ENCODE data around the gene APOBEC4. TPM values are rescaled to one million over a fixed set of nuclear protein-coding genes. Genes with fewer than 3 reads are reported as not detected.

The APOBEC4 gene, protein sequence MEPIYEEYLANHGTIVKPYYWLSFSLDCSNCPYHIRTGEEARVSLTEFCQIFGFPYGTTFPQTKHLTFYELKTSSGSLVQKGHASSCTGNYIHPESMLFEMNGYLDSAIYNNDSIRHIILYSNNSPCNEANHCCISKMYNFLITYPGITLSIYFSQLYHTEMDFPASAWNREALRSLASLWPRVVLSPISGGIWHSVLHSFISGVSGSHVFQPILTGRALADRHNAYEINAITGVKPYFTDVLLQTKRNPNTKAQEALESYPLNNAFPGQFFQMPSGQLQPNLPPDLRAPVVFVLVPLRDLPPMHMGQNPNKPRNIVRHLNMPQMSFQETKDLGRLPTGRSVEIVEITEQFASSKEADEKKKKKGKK
- total RNA-seq (2021; ENCODE audit: unreplicated experiment) (not detected), Bru-seq, nascent RNA (not detected), BruChase-seq, experiment 1, labeled RNA remaining after a 6-hour chase (not detected), BruChase-seq, experiment 2, labeled RNA remaining after a 2-hour chase (not detected)
- not detected in 2 replicates for polyA plus RNA-seq (2012)
- long read RNA-seq = 0 reads

DNA sequence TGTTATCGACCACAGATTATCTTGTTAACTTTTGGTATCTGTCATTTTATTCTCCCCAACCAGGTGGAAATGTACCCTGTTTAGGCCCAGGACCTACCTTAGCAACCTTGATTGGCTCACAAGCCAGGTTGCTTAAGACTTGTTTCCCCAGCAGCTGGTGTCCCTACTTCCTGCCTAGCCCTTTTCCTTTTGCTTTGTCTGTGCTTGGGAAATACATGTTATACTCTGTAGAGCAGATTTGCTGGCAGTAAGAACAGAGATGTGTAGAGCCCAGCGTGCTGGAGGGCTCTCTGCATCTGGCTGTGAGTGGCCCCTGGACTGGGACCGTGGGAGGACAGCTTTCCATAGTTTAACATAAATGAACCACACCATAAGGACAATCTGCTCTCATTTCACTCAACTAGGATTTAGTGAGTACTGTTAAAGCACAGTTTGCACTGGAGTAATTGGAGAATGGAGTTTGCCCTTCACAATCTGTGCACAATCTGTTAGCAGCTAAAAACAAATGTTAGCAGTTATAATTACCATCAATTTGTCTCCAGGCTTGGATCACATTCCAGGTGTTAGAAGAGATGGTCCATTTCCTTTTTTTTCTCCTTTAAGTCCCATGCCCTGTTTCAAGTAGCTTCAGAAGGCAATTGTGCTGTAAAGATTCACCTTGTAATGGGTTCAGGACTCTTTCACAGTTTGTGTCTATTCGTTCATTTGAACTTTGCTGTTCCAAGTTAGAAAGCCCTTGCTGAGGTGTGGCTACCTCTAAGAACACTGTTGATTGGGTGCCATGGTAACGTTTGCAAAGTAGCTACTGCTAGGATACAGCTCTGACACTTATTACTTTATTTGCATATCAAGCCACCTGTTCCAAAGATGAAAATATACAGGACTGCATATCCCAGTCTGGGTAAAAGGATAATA lies at the start of gene APOBEC4:
Gene APOBEC4 (minus strand): TSS at position 770 of the 915 bp plus-strand sequence. CDS start 4,535 bp downstream, outside the sequence.
- no peaks in the 10 kb centered on the region for H3K9me3 ChIP-seq (ENCODE audit: control insufficient read depth in 1 of 2, insufficient read depth in 1 of 2, low read depth in 1 of 2, low read length in 2 of 2)
- CTCF ChIA-PET = interaction anchor here (1.2 to 4.3 kb wide), 2 partner anchors 32 to 262 kb away, joined by 3 to 83 read pairs; no protein-coding TSS in a partner anchor
- no peak for DNase-seq (ENCODE audit: low read depth, low spot score)
- H3K27me3 ChIP-seq (ENCODE audit: insufficient read depth, low read length) = 0 out of 2 replicates have a peak, but pooled peaks cover 5% of the 10 kb centered on the region
- intact Hi-C loops (cut with micrococcal nuclease) = no loop called here
- H3K9me2 ChIP-seq (ENCODE audit: insufficient read depth) = no peaks in the 10 kb centered on the region
- TF ChIP-seq ZNF274 (IDR thresholded peaks at IDR 0.05; ENCODE audit: low read depth, low read length) (no peak), EZH2 (IDR thresholded peaks at IDR 0.05) (no peak), TCF7L2 (IDR thresholded peaks at IDR 0.05; ENCODE audit: borderline replicate concordance, extremely low read depth, insufficient read depth, insufficient read length) (no peak), SRF (IDR thresholded peaks at IDR 0.05; ENCODE audit: low read depth) (no peak), POLR2AphosphoS5 (IDR thresholded peaks at IDR 0.05; ENCODE audit: low read depth, low read length) (no peak), JUND (IDR thresholded peaks at IDR 0.05) (no peak), ZFX (IDR thresholded peaks at IDR 0.05) (no peak), CBX3 (IDR thresholded peaks at IDR 0.05; ENCODE audit: low read depth) (no peak), SP1 (IDR thresholded peaks at IDR 0.05; ENCODE audit: low read depth) (no peak), SIN3A (IDR thresholded peaks at IDR 0.05; ENCODE audit: low read depth) (no peak), CEBPB (IDR thresholded peaks at IDR 0.05; ENCODE audit: low read depth) (no peak)
- TF ChIP-seq, protein P1, sequence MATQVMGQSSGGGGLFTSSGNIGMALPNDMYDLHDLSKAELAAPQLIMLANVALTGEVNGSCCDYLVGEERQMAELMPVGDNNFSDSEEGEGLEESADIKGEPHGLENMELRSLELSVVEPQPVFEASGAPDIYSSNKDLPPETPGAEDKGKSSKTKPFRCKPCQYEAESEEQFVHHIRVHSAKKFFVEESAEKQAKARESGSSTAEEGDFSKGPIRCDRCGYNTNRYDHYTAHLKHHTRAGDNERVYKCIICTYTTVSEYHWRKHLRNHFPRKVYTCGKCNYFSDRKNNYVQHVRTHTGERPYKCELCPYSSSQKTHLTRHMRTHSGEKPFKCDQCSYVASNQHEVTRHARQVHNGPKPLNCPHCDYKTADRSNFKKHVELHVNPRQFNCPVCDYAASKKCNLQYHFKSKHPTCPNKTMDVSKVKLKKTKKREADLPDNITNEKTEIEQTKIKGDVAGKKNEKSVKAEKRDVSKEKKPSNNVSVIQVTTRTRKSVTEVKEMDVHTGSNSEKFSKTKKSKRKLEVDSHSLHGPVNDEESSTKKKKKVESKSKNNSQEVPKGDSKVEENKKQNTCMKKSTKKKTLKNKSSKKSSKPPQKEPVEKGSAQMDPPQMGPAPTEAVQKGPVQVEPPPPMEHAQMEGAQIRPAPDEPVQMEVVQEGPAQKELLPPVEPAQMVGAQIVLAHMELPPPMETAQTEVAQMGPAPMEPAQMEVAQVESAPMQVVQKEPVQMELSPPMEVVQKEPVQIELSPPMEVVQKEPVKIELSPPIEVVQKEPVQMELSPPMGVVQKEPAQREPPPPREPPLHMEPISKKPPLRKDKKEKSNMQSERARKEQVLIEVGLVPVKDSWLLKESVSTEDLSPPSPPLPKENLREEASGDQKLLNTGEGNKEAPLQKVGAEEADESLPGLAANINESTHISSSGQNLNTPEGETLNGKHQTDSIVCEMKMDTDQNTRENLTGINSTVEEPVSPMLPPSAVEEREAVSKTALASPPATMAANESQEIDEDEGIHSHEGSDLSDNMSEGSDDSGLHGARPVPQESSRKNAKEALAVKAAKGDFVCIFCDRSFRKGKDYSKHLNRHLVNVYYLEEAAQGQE (IDR thresholded peaks at IDR 0.05; ENCODE audit: low read depth) = no peak
- TF ChIP-seq, protein P2, sequence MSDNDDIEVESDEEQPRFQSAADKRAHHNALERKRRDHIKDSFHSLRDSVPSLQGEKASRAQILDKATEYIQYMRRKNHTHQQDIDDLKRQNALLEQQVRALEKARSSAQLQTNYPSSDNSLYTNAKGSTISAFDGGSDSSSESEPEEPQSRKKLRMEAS (IDR thresholded peaks at IDR 0.05) = no peak
- TF ChIP-seq, protein P3, sequence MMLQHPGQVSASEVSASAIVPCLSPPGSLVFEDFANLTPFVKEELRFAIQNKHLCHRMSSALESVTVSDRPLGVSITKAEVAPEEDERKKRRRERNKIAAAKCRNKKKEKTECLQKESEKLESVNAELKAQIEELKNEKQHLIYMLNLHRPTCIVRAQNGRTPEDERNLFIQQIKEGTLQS (IDR thresholded peaks at IDR 0.05) = no peak
- H3K9ac ChIP-seq (ENCODE audit: low read length) = no peak within 1 kb of the TSS
- H3K4me2 ChIP-seq (ENCODE audit: low read length) = no peak within 1 kb of the TSS
- no peak within 1 kb of the TSS for H3K4me3 ChIP-seq (replicated peaks in 1 of 2; ENCODE audit: low read depth in 1 of 2, low read length in 2 of 2)
- H3K79me2 ChIP-seq (ENCODE audit: insufficient read depth, low read length) = no peaks in the 10 kb centered on the region
- H3K27ac ChIP-seq (ENCODE audit: low read depth, low read length) = no peak within 1 kb of the TSS
- H2AFZ ChIP-seq (ENCODE audit: low read depth, low read length, poor library complexity, severe bottlenecking) = no peak within 1 kb of the TSS
- RAD21 ChIA-PET (ENCODE audit: low non-redundant PET in 1 of 2, low total read pairs in 2 of 2, uncharacterized antibody in 2 of 2, unreplicated experiment in 2 of 2) = no interaction called here
- 0 out of 4 replicates have a peak, but pooled peaks cover 0 to 3% of the 10 kb centered on the region in 2 experiments for H3K4me1 ChIP-seq (ENCODE audit: control insufficient read depth in 1 of 2, insufficient read depth in 2 of 2, low read length in 2 of 2)
- BruUV-seq (replicated peaks) = no TSS peak
- no peak for ATAC-seq
- POLR2A ChIA-PET = no interaction called here
- H4K20me1 ChIP-seq (ENCODE audit: insufficient read depth) = no peaks in the 10 kb centered on the region
- H3K36me3 ChIP-seq (ENCODE audit: control insufficient read depth in 1 of 2, insufficient read depth in 2 of 2, low read length in 2 of 2) = no peaks in the 10 kb centered on the region
